Fibroblast of the aortic adventitia (primary cell): Measurements from ENCODE around the gene PRKCH. TPM values are rescaled to one million over a fixed set of nuclear protein-coding genes. Genes with fewer than 3 reads are reported as not detected.

Experiments
- DNase-seq: peaks from one replicate; pipeline ENCODE4 v3.0.0-alpha.2; 2010; ENCODE audit warnings: low read depth
- H3K4me3 ChIP-seq: 2 replicates; pipeline ENCODE4 v1.5.1; 2011; ENCODE audit warnings: low read depth, mild to moderate bottlenecking, control low read depth, low read length, moderate library complexity
- total RNA-seq: library from RNA; depleted of rRNA; stranded (reverse); fragments of >200 nt; gene quantifications from 2 replicates; pipeline ENCODE4 v1.2.3, GENCODE V29; 2012; ENCODE audit warnings: low replicate concordance
- TF ChIP-seq, protein P1 (sequence below): IDR thresholded peaks from 2 replicates; pipeline ENCODE4 v1.5.1; 2011; ENCODE audit warnings: mild to moderate bottlenecking, low read length, control low read depth, inconsistent platforms; ENCODE audit not compliant: insufficient read depth

Gene PRKCH
- total RNA-seq, 1 donor: 4.2 TPM

DNA sequence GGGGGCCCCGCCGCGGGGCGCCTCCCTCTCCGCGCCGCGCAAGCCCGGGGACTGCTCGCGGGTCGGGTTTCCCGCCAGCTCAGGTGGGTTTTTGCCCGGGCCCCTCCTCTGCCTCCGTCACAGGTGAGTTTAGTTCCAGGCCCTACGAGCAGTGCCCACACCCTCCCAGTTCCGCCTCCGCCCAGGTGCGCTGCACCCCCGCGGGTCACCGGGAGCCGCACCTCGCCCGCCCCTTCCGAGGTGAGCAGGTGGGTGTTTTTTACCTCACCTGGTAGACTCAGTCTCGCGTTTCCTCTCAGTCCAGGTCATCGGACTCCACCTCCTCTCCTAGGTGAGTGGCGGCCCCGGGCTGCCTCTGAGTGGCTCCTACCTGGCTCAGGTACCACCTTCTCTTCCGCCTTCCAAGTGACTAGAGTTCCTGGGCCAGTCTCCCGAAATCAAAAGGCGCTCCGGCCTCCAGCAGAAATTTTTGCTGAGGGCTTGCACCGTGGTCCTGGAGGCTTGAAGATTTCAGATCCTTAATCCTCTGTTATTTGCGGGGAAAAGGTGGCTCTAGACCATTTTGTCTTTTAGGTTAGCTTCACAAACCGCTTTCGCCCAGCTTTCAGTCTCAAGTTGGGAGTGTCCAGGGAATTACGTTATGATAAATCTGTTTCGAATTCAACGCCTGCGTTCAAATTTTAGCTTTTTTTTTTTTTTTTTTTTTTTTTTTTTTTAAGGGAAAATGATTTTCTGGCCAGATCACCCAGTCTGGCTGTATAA is 40.0 kb upstream of the PRKCH start, which contains the start of gene TMEM30B:
Gene TMEM30B, minus strand, starts transcription at position 153 of the 762 bp plus-strand sequence. CDS start 191 bp downstream, outside the sequence.
- H3K4me3 ChIP-seq: peak within 1 kb of the TSS; percentile 49
- TF ChIP-seq, protein P1, sequence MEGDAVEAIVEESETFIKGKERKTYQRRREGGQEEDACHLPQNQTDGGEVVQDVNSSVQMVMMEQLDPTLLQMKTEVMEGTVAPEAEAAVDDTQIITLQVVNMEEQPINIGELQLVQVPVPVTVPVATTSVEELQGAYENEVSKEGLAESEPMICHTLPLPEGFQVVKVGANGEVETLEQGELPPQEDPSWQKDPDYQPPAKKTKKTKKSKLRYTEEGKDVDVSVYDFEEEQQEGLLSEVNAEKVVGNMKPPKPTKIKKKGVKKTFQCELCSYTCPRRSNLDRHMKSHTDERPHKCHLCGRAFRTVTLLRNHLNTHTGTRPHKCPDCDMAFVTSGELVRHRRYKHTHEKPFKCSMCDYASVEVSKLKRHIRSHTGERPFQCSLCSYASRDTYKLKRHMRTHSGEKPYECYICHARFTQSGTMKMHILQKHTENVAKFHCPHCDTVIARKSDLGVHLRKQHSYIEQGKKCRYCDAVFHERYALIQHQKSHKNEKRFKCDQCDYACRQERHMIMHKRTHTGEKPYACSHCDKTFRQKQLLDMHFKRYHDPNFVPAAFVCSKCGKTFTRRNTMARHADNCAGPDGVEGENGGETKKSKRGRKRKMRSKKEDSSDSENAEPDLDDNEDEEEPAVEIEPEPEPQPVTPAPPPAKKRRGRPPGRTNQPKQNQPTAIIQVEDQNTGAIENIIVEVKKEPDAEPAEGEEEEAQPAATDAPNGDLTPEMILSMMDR: no peak
- no peak for DNase-seq

DNA sequence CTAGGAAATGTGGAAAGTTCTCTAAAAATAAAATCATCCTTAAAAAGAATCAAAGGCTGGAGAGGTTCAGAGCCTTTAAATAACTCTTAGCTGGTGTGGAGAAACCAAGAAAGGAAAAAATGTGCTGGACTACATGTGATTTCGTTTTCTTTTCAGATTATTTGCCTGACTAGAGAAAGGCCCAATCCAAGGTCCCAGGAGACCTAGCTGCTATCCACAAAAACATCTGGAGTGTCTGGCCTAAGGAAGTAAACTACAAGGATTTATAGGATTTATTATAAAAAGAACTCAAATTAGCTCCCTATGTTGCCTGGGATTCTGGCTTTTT is 39.5 kb upstream of the PRKCH start:
- H3K4me3 ChIP-seq: no peak overlapping the region
- TF ChIP-seq, protein P1: no peak
- peak; percentile 63 for DNase-seq

DNA sequence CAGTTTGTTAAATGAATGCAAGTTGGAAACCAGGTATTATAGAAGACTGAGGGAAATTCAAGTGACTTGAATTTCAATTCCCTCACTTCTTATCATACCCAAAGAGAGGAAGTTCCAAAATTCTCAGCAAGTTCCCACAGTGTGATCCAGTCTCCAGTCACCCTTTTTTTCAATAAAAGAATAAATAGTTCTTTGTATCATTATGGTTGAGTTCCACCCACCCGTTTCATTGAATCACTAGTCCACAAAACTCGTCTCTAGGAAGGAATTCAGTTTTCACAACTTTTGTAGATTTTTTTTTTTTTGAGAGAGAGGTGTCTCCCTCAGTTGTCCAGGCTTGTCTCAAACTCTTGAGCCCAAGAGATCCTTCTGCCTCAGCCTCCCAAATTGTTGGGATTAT is 38.6 kb upstream of the PRKCH start:
- H3K4me3 ChIP-seq: no peak overlapping the region
- TF ChIP-seq, protein P1: no peak
- no peak for DNase-seq

DNA sequence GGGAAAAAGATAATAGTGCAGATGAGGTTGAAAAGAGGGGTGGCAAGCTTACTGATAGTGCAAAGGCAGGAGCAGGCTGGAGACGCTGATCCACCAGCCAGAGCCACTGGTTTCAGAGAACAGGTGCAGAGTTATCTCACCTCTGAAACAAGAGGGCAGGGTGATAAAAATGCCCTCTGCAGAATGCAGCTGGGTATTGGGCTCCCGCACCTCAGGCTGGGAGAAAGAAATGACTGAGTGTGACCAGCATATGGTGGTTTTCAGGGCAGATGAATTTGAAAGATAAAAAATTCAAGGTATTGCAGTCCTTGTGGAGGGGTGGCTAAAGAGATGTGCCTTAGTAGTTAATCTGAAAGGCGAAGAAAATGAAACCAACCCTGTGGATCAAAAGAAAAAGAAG is 37.4 kb upstream of the PRKCH start:
- TF ChIP-seq, protein P1: no peak
- no peak overlapping the region for H3K4me3 ChIP-seq
- no peak for DNase-seq

DNA sequence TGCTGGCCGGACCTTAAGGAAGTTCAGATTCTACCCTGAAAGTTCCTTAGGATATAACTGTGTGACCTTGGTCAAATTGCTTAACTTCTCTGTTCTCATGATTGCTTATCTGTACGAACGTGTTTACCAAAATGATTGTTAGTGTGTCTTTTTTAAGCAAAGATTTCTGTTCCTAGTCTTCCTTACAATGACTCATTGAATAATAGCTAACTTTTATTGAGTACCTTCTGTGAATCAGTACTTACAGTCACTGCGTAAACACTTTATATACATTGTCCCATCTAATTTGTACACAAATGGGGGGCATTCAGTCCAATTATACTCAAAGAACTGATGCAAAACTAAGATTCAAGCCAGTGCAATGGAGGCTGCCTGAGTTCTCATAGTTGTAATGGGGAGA is 36.0 kb upstream of the PRKCH start:
- DNase-seq: no peak
- TF ChIP-seq, protein P1: no peak
- H3K4me3 ChIP-seq: no peak overlapping the region

DNA sequence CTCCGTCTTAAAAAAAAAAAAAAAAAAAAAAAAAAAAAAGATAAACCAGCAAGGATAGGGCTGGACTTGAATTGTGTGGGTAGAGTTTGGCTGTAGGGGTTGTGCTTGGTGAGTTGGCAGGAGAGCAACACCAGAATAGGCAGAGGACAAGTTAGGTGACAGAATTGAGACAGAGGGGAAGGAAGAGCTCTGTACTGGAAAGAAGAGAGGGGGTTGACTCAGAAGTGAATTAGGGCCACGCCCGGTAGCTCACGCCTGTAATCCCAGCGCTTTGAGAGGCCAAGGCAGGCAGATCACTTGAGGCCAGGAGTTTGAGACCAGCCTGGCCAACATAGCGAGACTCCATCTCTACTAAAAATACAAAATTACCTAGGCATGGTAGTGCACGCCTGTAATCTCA is 34.2 kb upstream of the PRKCH start:
- TF ChIP-seq, protein P1: no peak
- H3K4me3 ChIP-seq: no peak overlapping the region
- no peak for DNase-seq

DNA sequence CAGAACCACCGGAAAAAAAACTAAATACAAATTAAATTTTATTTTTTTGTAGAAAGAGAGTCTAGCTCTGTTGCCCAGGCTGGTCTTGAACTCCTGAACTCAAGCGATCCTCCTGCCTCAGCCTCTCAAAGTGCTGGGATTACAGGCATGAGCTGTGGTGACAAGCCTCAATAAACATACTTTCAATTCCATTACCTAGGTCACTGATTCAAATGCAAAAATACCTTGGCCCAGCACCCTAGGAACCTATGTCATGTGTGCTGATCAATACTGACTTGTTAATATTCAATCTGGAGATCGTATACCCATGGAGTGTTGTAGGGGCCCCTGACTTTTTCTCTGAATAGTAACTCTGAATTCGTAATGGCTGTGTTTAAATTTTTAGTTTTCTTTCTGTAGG is 33.2 kb upstream of the PRKCH start:
- H3K4me3 ChIP-seq: no peak overlapping the region
- no peak for DNase-seq
- TF ChIP-seq, protein P1: no peak
